Measurements from ENCODE around the gene IGF1.

Gene IGF1

DNA sequence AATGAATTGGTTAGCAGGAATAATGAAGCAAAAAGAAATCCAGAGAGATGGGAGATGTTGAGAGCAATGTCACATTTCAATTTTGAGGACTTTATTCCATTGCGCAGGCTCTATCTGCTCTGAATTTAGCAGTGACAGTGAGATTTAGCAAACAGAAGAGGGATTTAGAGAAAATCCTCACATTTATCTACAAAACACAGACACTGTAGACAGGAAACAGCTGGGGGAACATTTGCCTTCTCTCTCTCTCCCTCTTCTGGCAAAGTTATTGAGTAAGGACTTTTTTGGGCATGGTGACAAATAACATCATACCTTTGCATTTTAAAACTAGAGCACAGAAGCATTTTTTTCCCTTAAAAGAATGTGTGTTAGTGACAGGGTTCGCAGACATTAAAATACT, at the start of gene IGF1:
IGF1 (minus strand) TSS at position 158 of the 400 bp plus-strand sequence. CDS start 182 bp downstream, outside the sequence.
- no peak for DNase-seq

DNA sequence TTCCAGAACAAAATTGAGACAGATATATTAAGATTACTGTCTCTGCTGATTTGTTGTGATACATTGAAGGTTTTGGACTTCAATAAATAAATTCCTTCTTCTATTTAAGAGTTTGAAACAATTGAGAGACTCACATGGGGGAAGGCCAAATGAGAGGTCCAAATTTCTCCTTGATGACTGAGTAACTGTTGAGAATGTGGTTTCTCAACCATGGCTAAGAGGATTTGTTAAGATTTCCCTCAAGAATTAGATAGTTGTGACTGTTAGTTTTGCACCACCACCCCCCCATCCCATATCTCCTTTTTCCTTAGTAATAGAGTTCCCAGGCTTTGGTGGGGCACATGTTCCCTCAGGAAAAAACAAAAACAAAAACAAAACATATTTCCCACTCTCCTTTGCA, 47.7 kb upstream of the IGF1 start:
- DNase-seq, result no peak

DNA sequence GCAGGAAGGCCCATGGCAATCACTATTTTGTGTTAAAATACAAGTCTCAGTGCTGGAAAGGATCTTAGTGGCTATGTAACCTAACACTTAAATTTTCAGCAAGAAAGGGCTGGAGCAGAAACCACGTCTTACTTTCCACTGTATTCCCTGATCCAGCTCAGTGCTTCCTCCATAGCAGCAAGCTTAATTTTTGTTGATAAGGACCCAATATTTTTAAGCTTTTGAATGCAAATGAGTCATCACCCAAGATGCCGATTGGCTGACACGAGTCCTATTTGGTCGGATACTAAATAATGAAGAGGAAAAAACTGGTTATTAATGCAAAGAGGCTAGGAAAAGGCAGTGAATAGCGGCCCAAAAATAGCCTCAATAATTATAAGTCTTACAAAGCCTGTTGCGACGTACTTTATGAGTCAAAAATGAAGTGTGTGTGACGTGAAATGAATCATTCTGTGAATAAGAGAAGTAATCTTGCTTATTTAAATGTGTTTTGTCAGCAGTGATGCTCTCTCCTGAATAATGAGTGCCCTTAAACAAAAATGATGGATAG, 46.9 kb upstream of the IGF1 start:
- no peak for DNase-seq

DNA sequence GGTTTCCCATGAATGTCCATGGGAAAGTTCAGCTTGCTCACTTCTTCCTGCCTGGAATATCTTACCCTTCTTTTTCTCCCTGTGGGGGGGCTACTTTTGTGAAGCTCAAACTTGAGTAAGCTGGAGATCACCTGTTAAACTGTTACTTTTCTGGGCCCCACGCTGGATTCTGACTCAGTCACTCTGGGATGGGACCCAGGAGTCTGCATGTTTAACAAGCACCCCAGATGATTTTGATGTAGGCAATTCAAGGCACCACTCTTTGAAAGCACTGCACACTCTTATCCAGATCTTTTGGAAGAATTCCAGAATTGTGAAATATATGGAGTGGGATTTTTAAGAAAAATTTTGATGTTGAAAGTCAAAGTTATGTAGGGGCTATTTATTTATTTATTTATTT, 46.3 kb upstream of the IGF1 start:
- no peak for DNase-seq

DNA sequence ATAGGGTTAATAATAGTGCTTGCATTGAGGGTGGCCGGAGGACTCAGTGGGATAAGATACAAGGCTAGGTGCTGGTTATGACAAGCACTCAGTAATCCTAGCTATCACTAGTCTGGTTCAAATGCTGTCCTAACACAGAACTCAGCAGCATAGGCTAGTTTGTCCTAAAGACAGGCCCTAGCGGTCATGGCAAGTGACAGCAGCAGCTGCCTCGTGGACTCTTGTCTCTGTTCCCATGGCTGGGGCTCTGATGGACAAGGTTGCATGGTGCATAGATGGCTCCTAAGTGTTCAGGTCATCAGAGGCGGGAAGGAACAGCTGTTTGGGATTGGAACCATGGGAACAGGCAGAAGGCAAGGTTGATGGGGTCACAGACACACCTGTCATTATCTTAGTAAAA, 42.4 kb upstream of the IGF1 start:
- DNase-seq, result no peak

DNA sequence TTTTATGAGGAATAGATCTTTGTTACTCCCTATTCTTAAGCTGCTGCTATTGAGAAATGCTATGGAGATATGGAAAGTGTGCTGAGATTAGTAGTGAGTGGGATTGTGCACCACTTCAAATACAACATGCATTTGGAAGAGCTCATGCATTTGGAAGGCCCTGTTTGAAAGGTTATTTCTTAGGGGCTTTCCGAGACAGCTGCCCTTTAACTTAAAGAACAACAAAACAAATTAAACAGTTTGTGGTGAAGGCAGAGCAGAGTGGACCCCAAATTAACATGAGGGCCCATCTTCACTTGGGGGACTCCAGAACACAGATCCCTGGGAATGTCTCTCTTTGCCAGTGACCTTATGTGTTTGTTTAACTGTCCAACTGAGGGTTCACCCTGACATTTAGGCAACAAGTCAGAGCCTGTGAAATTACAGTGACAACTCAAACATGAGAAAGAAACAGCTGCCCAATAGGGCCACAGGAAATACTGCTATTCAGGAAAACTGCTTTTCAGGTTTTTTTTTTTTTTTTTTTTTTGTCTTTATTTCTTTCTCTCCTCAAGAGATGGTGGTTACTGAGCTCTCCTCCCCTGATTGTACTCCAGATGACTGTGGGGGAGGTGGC, 41.4 kb upstream of the IGF1 start:
- no peak for DNase-seq

DNA sequence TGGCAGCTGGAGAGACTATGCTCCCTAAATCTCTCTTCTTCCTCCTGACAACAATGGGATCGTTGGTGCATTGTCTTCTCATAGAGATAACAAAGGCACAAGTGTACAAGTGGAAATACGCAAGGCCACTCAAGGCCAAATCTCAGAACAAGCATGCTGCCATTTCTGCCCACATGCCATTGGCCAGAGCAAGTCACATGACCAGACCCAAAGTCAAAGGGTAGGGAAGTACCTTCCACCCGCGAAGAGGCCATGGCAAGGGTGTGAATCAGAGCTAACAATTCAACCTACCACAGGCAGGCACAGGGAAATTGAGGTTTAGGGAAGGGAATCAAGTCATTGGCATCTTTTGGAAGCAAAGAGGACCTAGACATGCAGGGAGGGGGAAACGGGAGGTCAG, 38.5 kb upstream of the IGF1 start:
- DNase-seq, result no peak

DNA sequence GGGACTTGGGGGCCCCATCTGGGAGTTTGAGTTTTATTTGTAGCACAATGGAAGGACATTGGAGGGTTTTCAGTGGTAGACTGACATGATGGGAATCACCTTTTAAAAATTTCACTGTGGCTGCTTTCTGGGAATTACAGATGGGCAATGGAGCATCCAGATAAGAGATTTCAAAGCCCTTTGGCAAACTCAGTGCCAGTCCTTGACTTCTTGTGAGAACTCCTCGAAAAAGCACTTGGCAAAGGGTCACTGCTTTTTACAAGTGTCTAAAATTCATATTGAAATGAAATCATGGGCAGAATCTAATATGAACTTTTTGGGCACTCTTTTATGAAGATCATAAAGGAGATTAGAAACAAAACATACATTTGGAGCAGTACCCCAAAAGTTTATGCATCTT, 34.3 kb upstream of the IGF1 start:
- DNase-seq, result no peak

DNA sequence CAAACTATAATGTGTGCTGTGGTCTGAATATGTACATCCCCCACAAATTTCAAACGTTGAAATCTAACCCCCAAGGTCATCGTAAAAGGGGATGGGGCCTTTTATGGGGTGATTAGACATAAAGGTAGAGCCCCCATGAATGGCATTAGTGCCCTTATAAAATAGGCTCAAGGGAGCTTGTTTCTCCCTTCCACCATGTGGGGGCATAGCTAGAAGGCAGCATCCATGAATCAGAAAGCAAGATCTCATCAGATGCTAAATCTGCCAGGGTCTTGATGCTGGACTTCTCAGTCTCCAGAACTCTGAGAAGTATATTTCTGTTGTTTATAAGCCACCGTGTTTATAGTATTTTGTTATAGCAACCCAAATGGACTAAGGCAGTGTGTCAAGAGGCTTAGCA, 33.4 kb upstream of the IGF1 start:
- DNase-seq, result no peak

DNA sequence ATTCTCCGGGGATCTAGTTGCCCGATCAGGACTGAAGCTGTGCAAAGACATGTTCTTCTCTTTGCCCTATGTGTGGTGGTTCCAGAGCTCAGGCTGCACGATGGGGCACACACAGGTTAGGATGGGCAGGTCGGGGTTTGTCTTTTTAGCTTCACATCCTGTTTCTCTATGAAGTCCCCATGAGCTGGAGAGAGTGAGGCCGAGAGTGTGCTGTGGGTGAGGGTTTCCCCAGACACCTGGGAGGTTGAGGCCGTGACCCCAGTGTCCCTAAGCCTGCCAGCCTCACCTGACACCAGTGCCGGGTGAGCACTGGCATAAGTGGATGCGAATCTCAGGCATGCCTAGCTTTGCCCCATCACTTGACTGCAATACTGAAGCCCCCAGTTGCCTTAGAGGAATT, 32.9 kb upstream of the IGF1 start:
- no peak for DNase-seq

DNA sequence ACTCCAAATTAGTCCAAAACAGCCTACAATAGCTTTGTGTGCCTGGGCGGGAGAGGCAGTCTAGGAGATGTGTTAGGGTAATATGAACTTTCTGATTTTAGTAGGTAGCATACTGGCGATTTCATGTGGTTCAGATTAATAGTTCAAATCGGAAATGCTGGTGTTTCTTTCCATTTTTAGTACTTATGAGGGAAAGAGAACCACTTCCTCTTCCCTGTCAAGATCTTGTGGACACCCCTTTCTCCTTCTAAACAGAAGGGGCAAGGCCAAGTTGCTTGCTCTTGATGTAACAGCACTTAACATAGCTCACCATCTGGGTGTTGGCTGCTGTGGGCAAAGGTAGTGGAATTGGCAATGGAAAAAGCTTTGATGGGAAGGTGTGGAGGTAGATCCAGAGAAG, 32.2 kb upstream of the IGF1 start:
- no peak for DNase-seq

DNA sequence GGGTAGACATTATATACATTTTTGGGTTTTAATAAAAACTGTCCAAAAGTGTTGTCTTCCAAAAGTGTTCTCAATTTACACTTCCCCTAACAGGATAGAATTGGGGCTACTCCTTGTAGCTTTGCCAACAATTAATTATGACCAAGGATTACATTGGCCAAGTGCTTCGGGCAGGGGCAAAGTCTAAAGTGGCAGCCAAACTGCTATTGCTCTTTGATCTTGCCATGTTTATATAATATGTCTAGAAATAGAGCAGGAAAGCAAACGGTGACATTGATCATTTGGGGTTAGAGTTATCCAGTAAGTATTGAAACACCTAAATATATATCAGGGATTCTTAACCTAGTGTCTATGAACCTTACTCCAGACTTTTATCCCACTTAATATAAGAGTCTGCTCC, 31.2 kb upstream of the IGF1 start:
- DNase-seq, result no peak

DNA sequence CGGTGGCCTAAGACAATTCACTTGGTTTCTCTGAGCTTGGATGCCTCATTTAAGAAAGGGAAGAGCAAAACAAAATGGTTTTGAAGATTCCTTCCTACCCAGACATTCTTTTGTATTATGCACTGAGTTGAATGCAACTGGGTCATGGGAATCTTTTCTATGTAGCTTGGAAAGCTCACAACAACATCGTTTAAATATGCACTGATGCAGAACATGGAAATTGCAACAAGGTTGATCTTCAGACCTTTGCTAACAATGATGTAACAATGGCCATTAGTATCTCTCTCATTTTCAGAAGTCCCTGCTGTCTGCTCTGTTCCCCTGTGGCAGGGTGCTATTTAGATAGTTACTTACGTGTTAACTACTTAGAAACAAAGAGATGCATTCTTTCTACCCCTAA, 30.1 kb upstream of the IGF1 start:
- DNase-seq, result no peak

DNA sequence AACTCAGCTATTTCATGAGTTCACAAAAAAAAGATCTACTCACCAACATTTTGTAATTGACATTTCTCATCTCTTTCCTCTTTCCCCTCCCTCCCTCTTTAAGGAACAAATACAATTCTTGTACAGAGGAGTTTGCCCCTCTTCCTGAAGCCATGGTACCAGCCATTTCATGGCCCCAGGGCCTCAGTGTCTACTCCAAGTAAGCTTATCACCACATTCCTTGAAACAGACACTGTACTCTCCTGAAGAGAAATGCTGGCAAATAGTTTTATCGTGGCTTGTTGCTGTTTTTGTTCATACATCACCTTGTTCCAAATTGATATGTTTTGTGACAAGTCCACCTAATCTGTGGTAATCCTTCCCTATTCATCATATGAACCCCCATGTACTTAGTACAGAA, 29.7 kb upstream of the IGF1 start:
- DNase-seq, result no peak

DNA sequence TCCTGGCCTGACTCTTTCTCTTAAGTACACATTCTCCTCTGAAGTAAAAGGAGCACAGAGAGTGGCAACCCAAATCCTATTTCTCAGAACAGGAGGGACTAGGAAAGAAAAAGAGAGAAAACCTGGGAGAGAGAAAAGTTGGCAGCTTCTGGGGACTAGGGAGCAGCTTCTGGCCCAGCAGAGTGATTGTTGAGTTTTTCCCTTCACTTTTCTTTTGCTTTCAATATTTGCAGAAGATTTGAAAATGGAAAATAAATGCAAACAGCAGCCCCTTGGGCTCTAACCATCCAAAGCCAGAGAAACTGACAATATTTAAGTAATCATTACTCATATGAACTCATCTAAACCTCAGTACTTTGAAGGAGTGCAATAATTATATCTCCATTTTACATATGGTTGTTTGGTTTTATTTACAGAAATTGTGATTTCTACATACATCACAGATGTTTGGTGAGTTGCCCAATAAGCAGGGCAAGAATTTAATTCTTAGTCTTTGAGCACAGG, 28.8 kb upstream of the IGF1 start:
- DNase-seq, result no peak

DNA sequence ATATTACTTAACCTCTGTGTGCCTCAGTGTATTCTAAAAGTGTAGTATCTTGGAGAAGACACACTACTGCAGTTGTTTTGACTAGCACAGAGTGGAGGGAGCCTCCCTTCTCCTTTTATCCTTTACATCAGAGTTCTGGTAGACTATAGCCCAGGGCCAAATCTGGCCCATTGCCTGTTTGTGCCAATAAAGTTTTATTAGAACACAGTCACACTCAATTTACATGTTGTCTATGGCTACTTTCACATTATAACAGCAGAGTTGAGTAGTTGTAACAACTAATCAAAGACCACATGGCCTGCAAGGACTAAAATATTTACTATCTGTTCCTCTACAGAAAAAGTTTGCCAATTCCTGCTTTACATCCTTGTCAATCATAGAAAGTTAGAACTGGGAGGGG, 27.7 kb upstream of the IGF1 start:
- DNase-seq, result no peak

DNA sequence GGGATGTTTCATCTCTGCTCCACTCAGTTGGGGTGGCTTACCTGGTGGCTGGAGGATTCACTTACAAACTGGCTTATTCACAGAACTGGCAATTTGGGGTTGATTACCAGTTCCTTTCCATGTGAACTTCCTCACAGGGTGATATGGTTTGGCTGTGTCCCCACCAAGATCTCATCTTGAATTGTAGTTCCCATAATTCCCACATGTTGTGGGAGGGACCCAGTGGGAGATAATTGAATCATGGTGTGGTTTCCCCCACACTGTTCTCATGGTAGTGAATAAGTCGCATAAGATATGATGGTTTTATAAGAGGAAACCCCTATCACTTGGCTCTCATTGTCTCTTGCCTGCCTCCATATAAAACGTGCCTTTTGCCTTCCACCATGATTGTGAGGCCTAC, 26.9 kb upstream of the IGF1 start:
- DNase-seq, result no peak

DNA sequence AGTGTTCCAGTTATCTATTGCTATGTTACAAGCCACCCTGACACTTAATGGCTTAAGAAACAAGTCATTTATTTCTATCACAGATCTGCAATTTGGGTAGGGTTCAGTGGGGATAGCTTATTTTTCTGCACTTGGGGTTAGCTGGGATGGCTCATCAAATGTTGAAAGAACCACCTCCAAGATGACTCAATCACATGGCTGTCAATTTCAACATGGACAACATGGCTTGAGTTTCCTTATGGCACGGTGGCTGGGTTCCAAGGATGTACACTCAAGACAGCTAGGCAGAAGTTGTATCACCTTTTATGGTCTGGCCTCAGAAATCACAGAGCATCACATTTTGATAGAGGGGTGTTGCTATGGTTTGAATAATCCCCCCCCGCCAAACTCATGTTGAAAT, 24.5 kb upstream of the IGF1 start:
- no peak for DNase-seq

DNA sequence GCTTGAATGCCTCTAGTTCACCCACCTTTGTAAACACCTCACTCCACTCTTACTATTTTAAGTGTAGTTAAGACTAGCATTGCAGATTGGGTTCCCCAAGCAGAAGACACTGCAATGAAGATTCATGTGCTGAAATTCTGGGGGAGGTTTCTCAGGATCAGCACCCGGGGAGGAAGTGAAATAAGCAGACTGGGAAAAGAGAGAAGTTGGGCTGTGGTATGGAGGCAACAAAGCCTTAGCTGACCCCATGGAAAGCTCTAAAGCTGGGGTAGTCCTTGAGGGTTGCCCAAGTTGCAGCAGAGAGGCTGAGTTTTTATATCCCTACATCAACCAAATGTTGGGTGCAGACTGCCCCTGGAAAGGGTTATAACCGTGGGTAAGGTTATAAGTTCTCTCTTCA, 23.9 kb upstream of the IGF1 start:
- no peak for DNase-seq

DNA sequence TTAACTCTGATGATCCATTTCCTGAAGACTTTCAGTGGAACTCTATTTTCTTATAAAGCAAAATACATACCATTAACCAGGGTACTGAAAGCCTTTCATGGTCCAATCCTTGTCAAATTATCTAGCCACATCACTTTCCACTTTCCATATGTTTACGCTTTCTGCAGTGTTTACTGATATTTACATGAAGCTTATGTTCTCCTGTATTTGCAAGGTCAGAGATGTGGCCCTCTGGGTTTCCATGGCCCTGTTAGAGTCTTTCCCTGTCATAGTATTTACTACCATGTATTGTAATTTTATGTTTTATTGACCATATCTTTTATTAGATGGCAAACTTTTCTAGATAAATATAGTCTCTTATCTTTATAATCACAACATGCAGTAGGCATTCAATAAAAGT, 23.5 kb upstream of the IGF1 start:
- DNase-seq, result no peak

DNA sequence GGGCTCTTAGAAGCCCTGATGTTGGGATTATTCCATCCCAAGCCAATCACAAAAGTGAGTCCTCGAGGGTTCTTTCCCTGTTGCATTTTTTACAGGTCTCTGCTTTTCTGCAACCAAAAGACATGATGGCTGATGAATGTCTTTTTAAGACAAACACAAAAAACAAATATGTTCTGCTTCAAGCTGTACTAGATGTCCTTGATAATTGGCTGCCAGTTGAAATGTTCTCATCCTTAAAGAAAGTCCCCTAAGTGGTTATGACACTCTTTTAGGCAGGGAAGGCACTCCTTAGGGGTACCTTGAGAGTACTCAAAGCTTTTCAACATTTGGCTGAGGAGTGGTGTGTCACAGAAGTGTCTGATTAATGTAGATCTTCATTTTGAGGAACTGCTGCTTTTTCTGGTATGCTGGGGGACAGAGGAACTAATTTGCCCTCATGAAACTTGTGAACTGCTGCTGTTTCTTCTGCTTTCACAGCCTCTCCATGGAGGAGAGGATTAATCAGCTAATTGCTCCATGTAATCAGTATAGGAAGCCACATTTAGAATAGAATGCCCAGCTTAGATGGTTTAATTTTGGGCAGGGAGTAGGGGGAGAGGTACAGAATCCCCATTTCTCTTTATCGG, 22.8 kb upstream of the IGF1 start:
- DNase-seq, result no peak

DNA sequence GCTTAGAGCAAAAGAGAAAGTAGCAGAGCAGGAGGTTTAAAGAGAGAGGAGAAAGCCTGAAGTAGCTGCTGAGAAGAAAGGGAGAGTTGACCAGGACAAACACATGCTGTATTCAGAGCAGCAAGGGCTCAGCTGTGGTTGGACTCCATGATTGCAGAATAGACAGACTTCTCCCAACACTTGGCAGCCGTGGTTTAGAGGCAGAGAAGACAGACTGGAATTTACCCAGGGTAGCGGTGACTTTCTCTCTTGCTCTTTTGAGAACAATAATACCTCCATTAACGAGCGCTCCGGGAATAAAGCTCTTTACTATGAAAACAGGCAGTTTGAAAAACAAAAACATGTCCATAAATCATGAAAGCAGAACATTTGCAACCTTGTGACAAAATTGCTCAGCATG, 21.4 kb upstream of the IGF1 start:
- no peak for DNase-seq

DNA sequence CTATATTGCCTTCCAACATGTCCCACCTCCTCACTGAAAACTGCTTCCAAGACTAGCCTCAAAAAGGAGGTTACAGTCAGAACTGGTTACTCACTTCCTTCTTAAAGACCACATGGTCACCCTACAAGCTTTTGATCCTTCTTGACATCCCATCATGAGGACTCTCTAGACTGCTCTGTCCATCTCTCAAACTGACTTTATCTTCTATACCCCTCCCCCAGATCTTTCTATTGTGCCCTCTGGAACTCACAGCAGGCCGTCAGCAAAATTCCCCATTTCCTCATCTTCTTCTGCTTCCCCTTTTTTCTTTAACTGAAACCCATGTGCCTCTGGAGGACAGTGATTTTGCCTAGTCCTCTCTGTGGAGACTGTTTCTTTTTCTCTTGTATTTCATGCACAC, 18.1 kb upstream of the IGF1 start:
- no peak for DNase-seq

DNA sequence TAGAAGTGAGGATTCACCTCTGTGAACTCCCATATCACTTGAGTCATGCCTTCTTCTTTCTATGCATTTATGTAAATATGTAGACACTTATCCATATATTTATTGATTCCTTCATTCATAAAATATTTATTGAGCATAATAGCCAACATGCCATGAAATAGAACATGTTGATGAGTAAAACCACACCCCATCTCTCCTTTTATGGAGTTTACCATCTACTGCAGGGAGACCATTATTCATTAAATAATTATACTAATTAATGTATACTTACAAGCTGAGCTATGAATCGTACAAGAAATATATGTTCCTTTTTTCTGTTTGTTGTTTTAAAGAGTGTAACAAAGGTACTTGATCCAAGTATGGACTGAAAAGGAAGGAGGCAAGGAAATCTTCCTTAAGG, 17.4 kb upstream of the IGF1 start:
- DNase-seq, result no peak

DNA sequence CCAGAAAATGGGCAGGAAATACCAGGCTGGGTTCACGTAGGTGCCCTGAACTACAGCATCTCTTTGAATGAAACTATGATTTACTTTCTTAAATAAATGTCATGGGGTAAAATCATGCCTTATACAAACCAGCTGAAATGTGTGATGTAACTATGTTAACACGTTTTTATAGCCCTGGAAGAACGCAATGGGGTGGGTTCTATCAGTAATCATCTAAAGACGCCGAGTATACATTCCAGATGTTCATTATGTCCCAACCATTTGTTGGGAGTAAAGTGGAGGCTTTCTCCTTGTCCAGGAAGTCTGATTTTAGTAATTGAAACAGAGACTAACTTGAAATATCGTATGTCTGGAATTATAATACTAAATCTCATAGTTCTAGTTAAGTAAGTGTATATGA, 16.2 kb upstream of the IGF1 start:
- DNase-seq, result no peak
